ACHN (cell line): ENCODE data around the gene RAB21.
"Not testable (repeated sequence)": the region's sequence is repeated elsewhere in the genome, so short reads cannot be mapped to it uniquely, and the experiment has no call there.

Experiments used
- DNase-seq: peaks from one replicate; pipeline ENCODE4 v3.0.0-alpha.2; 2015
- in situ Hi-C: cut with HindIII; loops from 2 replicates; pipeline ENCODE4 v1.10.0; 2017; ENCODE audit warnings: low sequenced_read_pairs, low pct_ligation_motif_present, low pct_unique_long_range_greater_than_20kb

The RAB21 gene

GRCh38 chr12:71787580-71787979 is 32.9 kb downstream of the RAB21 start:
- in situ Hi-C loops: no loop called here
- DNase-seq: no peak

- no peak for DNase-seq
- in situ Hi-C loops: no loop called here
These were observed 35.7 kb downstream of the RAB21 start for GRCh38 chr12:71790331-71790730.

GRCh38 chr12:71791473-71792150 is 36.9 kb downstream of the RAB21 start:
- no peak for DNase-seq

GRCh38 chr12:71792599-71792998 is 37.9 kb downstream of the RAB21 start:
- in situ Hi-C loops: no loop called here
- no peak for DNase-seq

More at GRCh38 chr12:71791473-71792150, 36.9 kb downstream of the RAB21 start:
- in situ Hi-C loops: no loop called here

- in situ Hi-C loops: no loop called here
- DNase-seq: no peak
These were observed 41.2 kb downstream of the RAB21 start for GRCh38 chr12:71795901-71796300.

GRCh38 chr12:71797531-71797930 is 42.9 kb downstream of the RAB21 start:
- DNase-seq: no peak
- in situ Hi-C loops: no loop called here

- in situ Hi-C loops: no loop called here
- peak; percentile 18 for DNase-seq
These were observed 44.4 kb downstream of the RAB21 start for GRCh38 chr12:71799106-71799505.

GRCh38 chr12:71800177-71800576 is 45.5 kb downstream of the RAB21 start:
- no peak for DNase-seq
- in situ Hi-C loops: no loop called here

GRCh38 chr12:71804505-71804904 is 49.8 kb downstream of the RAB21 start:
- DNase-seq: no peak
- in situ Hi-C loops: no loop called here

- no peak for DNase-seq
- in situ Hi-C loops: no loop called here
These were observed 56.3 kb downstream of the RAB21 start for GRCh38 chr12:71810921-71811320.

GRCh38 chr12:71815242-71815641 is 60.6 kb downstream of the RAB21 start:
- in situ Hi-C loops, DNase-seq: not testable (repeated sequence)

- in situ Hi-C loops, DNase-seq: not testable (repeated sequence)
These were observed 67.4 kb downstream of the RAB21 start for GRCh38 chr12:71822088-71822487.

GRCh38 chr12:71828813-71829212 is 74.2 kb downstream of the RAB21 start:
- DNase-seq: no peak
- in situ Hi-C loops: no loop called here

- in situ Hi-C loops: no loop called here
These were observed 82.7 kb downstream of the RAB21 start for GRCh38 chr12:71837356-71837755.

GRCh38 chr12:71838231-71838630 is 83.6 kb downstream of the RAB21 start:
- in situ Hi-C loops: no loop called here
- no peak for DNase-seq

More at GRCh38 chr12:71837356-71837755, 82.7 kb downstream of the RAB21 start:
- DNase-seq: no peak

GRCh38 chr12:71838676-71839075 is 84.0 kb downstream of the RAB21 start:
- in situ Hi-C loops: no loop called here

GRCh38 chr12:71840231-71840847 is 85.7 kb downstream of the RAB21 start:
- in situ Hi-C loops: no loop called here
- peak; percentile 64 for DNase-seq

More at GRCh38 chr12:71838676-71839075, 84.0 kb downstream of the RAB21 start:
- no peak for DNase-seq

GRCh38 chr12:71846322-71846940 is 91.8 kb downstream of the RAB21 start:
- peak; percentile 71 for DNase-seq
- in situ Hi-C loops: no loop called here

- no peak for DNase-seq
- in situ Hi-C loops: no loop called here
These were observed 93.5 kb downstream of the RAB21 start for GRCh38 chr12:71848212-71848611.
